Upper lobe of left lung (tissue), 4 donors: ENCODE results near the gene CFAP126.

Experiments
- CTCF ChIP-seq, 6 experiments: fragments of 450-650 bp in 4 of 6; fragments of 200-600 bp in 2 of 6; sonication (generic) in 2 of 6; IDR thresholded peaks; one replicate each; pipeline ENCODE4 v1.5.1; 2016 to 2019; ENCODE audit warnings: antibody characterized with exemption in 6 of 6
- EP300 ChIP-seq, 4 donors: sonication (generic); formaldehyde crosslinking; IDR thresholded peaks; one replicate each; pipeline ENCODE4 v1.5.1; 2017; ENCODE audit warnings: antibody characterized with exemption in 4 of 4, control low read depth in 2 of 4
- POLR2A ChIP-seq, 4 donors: fragments of 450-650 bp; IDR thresholded peaks; one replicate each; pipeline ENCODE4 v1.5.1; 2016 to 2017; ENCODE audit warnings: antibody characterized with exemption in 4 of 4, mild to moderate bottlenecking in 2 of 4
- POLR2AphosphoS5 ChIP-seq, 2 donors: sonication (generic); formaldehyde crosslinking; IDR thresholded peaks; one replicate each; pipeline ENCODE4 v1.5.1; 2017; ENCODE audit warnings: antibody characterized with exemption in 2 of 2

- TF ChIP-seq CTCF (IDR thresholded peaks at IDR 0.05) (no peak), POLR2AphosphoS5 (IDR thresholded peaks at IDR 0.05) (no peak), EP300 (IDR thresholded peaks at IDR 0.05) (no peak), POLR2A (IDR thresholded peaks at IDR 0.05) (no peak)
Measured at GRCh38 chr1:161364332-161364731, 3.3 kb downstream of the CFAP126 start.
